GM10248 (cell line): ENCODE results near the gene FAM53B.

Experiments
- CTCF ChIA-PET: fragments of 300-600 bp; sonication (Branson Sonifier 250); formaldehyde crosslinking; extraction: SDS; loops from one replicate; lab custom pipeline; 2021; ENCODE audit warnings: antibody characterized with exemption; lab: Yijun Ruan, JAX
- POLR2A ChIA-PET: fragments of 350-650 bp; sonication (Branson Sonifier 250); formaldehyde crosslinking; extraction: SDS; loops from one replicate; lab custom pipeline; 2020; ENCODE audit warnings: antibody characterized with exemption; lab: Yijun Ruan, JAX
- DNase-seq: peaks from one replicate; pipeline ENCODE4 v3.0.0; 2012; ENCODE audit errors: extremely low spot score
- TF ChIP-seq, protein P1 (sequence below): IDR thresholded peaks from 2 replicates; pipeline ENCODE4 v1.5.1; 2012; ENCODE audit warnings: mild to moderate bottlenecking, low read depth; ENCODE audit errors: extremely low read depth, missing control alignments, control extremely low read depth

FAM53B gene

DNA sequence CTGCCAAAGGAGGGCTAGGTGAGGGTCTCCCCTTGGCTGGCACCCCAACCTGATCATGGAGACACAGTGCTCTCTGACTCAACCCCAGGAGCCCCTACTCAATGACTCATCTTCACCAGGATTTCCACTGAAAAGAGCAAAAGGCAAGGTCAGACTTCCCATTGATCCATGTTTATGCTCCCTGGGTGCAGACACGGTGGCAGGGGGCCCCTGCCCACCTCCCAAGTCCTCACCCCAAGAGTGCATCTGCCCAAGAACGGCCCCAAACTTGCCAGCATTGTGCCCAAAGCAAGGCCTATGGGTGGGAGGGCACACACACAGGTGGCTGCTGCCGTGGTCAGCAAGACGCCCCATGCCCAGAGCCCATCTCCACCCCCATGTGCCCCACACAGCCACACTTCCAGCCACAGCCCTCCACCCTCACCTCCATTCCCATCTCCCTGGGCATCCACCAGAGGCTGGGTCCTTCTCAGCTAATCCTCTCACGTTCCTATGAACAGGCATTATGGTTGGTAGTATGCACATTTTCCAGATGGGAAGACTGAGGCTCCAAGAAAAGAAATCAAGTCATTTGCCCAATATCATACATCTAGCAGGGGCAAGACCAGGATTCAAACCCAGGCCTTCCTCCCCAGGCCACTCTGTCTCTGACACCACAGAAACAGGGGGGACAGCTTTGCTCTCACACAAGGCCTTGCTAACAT is 31.3 kb downstream of the FAM53B start:
- DNase-seq, result no peak
- CTCF ChIA-PET, result interaction anchor here (0.7 to 7.5 kb wide), 7 partner anchors 8 to 174 kb away, joined by 3 to 68 read pairs (median 3); no protein-coding TSS in a partner anchor
- POLR2A ChIA-PET, result no interaction called here
- TF ChIP-seq, protein P1, sequence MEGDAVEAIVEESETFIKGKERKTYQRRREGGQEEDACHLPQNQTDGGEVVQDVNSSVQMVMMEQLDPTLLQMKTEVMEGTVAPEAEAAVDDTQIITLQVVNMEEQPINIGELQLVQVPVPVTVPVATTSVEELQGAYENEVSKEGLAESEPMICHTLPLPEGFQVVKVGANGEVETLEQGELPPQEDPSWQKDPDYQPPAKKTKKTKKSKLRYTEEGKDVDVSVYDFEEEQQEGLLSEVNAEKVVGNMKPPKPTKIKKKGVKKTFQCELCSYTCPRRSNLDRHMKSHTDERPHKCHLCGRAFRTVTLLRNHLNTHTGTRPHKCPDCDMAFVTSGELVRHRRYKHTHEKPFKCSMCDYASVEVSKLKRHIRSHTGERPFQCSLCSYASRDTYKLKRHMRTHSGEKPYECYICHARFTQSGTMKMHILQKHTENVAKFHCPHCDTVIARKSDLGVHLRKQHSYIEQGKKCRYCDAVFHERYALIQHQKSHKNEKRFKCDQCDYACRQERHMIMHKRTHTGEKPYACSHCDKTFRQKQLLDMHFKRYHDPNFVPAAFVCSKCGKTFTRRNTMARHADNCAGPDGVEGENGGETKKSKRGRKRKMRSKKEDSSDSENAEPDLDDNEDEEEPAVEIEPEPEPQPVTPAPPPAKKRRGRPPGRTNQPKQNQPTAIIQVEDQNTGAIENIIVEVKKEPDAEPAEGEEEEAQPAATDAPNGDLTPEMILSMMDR, result no peak

DNA sequence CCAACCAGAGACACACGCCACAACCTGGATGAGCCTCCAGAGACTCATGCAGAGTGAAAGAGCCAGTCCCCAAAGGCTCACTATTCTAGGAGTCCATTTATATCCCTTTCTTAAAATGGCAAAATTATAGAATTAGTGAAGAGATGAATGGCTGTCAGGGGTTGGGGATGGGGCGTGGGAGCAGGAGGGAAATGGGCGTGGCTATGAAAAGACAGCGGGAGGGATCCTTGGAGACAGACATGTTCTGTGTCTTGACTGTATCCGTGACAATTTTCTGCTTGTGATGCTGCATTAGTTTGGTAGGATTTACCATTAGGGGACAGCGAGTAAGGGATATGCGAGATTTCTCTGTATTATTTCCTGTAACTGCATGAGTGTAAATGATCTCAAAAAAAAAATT is 33.0 kb downstream of the FAM53B start:
- POLR2A ChIA-PET, result no interaction called here

DNA sequence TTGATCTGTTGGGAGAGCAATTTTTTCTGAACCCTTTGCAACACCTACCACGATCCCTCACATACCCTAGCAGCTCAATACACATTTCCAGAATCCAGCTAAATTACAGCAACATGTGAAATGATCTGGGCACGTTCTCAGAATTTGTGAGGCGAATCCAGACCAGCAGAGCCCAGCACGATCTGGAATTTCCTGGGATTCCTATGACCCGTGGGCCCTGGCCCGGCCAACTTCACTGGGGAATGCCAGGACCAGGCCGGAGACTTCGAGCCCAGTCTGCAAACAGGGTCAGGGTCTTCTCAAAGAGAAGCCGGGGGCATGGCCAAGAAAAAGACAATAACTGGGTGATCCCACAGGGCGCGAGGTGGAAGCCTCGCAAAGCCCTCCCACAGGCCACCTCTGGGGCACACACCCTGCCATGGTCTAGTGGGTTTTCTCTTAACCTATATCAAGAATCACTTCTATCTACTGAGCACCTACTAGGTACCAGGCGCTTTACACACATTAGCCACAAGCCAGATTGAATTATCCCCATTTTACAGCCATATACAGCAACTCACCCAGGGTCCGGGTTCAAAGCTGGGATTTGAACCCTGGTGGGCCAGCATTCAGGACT is 33.8 kb downstream of the FAM53B start:
- CTCF ChIA-PET, result interaction anchor here (7.1 kb wide), 1 partner anchor 31 kb away, joined by 42 read pairs; no protein-coding TSS in a partner anchor
- TF ChIP-seq, protein P1, result no peak
- no peak for DNase-seq
- POLR2A ChIA-PET, result no interaction called here

More for the DNA sequence above, 33.0 kb downstream of the FAM53B start:
- CTCF ChIA-PET, result no interaction called here
- TF ChIP-seq, protein P1, result no peak
- no peak for DNase-seq

DNA sequence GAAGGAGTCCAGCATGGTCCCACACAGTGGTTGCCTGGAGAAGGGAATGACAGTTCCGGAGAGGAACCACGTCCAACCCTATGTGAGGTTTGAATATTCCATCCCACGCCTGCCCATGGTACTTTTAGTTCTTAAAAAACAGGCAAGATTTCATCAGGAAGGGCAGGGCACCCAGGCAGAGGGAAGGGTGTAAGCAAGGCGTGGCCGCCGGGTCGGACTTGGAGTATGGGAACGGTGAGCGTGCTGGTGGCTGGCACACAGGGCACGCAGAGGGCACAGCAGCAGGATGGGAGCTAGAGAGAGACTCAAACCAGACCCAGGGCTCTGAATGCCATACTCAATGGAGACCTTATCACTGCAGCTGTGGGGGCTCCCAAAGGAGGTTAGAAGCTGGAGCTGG is 34.3 kb downstream of the FAM53B start:
- ChIA-PET POLR2A (no interaction called here), CTCF (interaction anchor here (7.1 kb wide), 1 partner anchor 31 kb away, joined by 42 read pairs; no protein-coding TSS in a partner anchor)
- TF ChIP-seq, protein P1, result no peak
- no peak for DNase-seq

DNA sequence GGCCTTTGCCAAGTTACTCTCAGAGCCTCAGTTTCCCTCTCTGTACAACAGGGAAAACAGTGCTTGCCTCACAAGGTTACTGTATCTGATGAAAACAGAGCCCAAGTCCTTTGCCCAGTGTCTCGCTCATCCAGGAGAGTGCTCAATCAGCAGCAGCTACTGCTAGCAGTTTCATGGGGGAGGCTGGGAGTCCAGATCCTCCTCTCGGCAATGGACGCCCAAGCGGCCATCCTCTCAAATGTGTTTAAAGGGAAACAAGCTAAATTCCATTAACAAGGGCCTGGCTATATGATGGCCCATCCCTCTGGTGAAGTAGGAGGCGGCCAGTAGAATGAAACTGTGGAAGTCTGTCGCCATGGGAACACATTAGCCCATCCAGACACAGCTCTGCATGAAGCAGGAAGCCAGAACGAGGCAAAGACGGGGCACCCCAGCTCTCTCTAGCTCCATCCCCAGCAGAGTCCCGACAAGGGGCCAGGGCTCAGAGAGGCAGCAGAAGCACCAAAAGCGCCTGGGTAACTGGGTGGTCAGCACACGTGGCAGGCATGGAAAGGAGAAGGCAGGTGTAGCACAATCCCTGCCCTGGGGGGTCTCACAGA is 35.2 kb downstream of the FAM53B start:
- CTCF ChIA-PET, result interaction anchor here (0.7 to 7.1 kb wide), 6 partner anchors 10 to 60 kb away, joined by 3 to 86 read pairs (median 5); no protein-coding TSS in a partner anchor

DNA sequence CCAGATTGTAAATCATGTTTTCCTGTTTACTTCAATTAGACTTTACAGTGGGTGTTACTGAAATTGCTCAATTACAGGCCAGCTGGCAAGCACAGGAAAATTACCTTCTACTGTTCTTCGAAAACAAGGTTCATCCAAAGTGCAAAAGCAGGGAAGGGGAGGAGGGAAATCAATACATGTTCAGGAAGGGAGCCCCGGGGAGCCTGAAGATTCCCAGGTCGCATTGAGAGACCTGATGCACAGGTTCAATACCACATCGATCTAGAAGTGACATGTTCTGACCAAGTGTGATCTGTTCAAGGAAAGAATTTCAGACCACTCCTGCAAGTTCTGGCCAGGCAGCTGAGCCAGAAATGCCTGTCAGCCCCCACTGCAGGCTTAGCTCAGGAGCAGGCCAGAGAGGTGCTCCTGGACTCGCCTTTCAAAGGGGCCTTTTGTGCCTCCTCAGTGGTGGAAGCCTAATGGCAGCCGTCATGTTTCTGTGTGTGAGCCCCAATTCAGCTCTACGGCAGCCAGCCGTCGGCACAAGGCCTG is 35.9 kb downstream of the FAM53B start:
- ChIA-PET CTCF (interaction anchor here (0.7 to 7.1 kb wide), 7 partner anchors 11 to 60 kb away, joined by 3 to 86 read pairs (median 4); no protein-coding TSS in a partner anchor), POLR2A (interaction anchor here (0.6 kb wide), 1 partner anchor 131 kb away, joined by 4 read pairs; no protein-coding TSS in a partner anchor)
- TF ChIP-seq, protein P1, result no peak
- DNase-seq, result no peak

More for the DNA sequence above, 35.2 kb downstream of the FAM53B start:
- TF ChIP-seq, protein P1, result no peak
- DNase-seq, result no peak
- POLR2A ChIA-PET, result no interaction called here
